OCI-LY3 (cell line): ENCODE data around the gene ZC3HAV1L.

Experiments used
- H2AFZ ChIP-seq: fragments of 200-600, 300-600 bp; shearing (Covaris generic); 2 replicates; pipeline ENCODE4 v1.6.0; 2014; ENCODE audit warnings: antibody characterized with exemption, low read depth, low read length
- H3K27ac ChIP-seq: fragments of 200-600, 300-600 bp; sonication (generic); 2 replicates; pipeline ENCODE4 v1.5.1; 2014; ENCODE audit warnings: mild to moderate bottlenecking, low read length, moderate library complexity, mixed read lengths
- H3K27me3 ChIP-seq: fragments of 200-600, 300-600 bp; sonication (generic); 2 replicates; pipeline ENCODE4 v1.6.1; 2014; ENCODE audit warnings: low read depth, low read length, mixed read lengths
- H3K36me3 ChIP-seq: fragments of 200-600, 300-600 bp; sonication (generic); replicated peaks from 2 replicates; pipeline ENCODE3; 2014; ENCODE audit warnings: low read depth, low read length, mixed read lengths
- H3K4me1 ChIP-seq: fragments of 300-600, 200-600 bp; sonication (generic); 2 replicates; pipeline ENCODE4 v1.6.1; 2014; ENCODE audit warnings: low read length, mixed read lengths
- H3K4me2 ChIP-seq: fragments of 200-600, 300-600 bp; sonication (generic); 2 replicates; pipeline ENCODE4 v1.6.1; 2014; ENCODE audit warnings: low read length, mixed read lengths
- H3K4me3 ChIP-seq: fragments of 300-600, 200-600 bp; sonication (generic); 2 replicates; pipeline ENCODE4 v1.5.1; 2014; ENCODE audit warnings: antibody characterized with exemption, mild to moderate bottlenecking, low read length, moderate library complexity
- H3K79me2 ChIP-seq: fragments of 300-600, 200-600 bp; shearing (Covaris generic); 2 replicates; pipeline ENCODE4 v1.6.1; 2014; ENCODE audit warnings: mild to moderate bottlenecking, low read length, mixed read lengths
- H3K9ac ChIP-seq: fragments of 300-600, 200-600 bp; shearing (Covaris generic); 2 replicates; pipeline ENCODE4 v1.6.0; 2014; ENCODE audit warnings: mild to moderate bottlenecking, low read length, moderate library complexity
- H3K9me3 ChIP-seq: fragments of 200-600, 300-600 bp; shearing (Covaris generic); 2 replicates; pipeline ENCODE4 v1.6.1; 2014; ENCODE audit warnings: low read length, mixed read lengths; ENCODE audit not compliant: insufficient read depth
- H4K20me1 ChIP-seq: fragments of 200-600, 300-600 bp; sonication (generic); 2 replicates; pipeline ENCODE4 v1.6.1; 2016; ENCODE audit warnings: low read length, mixed read lengths; ENCODE audit not compliant: insufficient read depth
- CTCF ChIP-seq: fragments of 200-600, 300-600 bp; sonication (generic); IDR thresholded peaks from 2 replicates; pipeline ENCODE4 v1.5.1; 2014; ENCODE audit warnings: antibody characterized with exemption, low read length, low read depth
- EZH2phosphoT487 ChIP-seq: fragments of 200-600 bp; shearing (Covaris generic); IDR thresholded peaks from 2 replicates; pipeline ENCODE4 v1.6.1; 2018; ENCODE audit warnings: antibody characterized with exemption, mixed run types, low read depth

The ZC3HAV1L gene

GRCh38 chr7:138981332-138982203 lies 54.3 kb downstream of the ZC3HAV1L start, which contains the start of gene KIAA1549:
KIAA1549 (minus strand) TSS chr7:138981389; CDS start chr7:138981269, 120 bp downstream.
- Histone ChIP-seq H3K79me2 (peaks cover 6% of the 10 kb centered on the region; the same call in 1 of the 2 replicates), H3K36me3 (no peaks in the 10 kb centered on the region), H3K4me1 (peaks cover 9% of the 10 kb centered on the region), H3K27ac (no peak within 1 kb of the TSS), H3K9me3 (no peaks in the 10 kb centered on the region), H4K20me1 (no peaks in the 10 kb centered on the region), H3K27me3 (peaks cover 5% of the 10 kb centered on the region; the same call in 1 of the 2 replicates), H3K4me2 (peak within 1 kb of the TSS; percentile 95), H3K4me3 (peak within 1 kb of the TSS; percentile 97), H3K9ac (peak within 1 kb of the TSS; percentile 88), H2AFZ (peak within 1 kb of the TSS; percentile 99)
- no peak for TF ChIP-seq EZH2phosphoT487
- no peak for TF ChIP-seq CTCF

- Histone ChIP-seq H3K9me3 (no peaks in the 10 kb centered on the region), H3K4me1 (peaks cover 9% of the 10 kb centered on the region), H2AFZ (peak overlapping the region; percentile 86; the same call in 1 of the 2 replicates), H4K20me1 (no peaks in the 10 kb centered on the region), H3K79me2 (peaks cover 6% of the 10 kb centered on the region; the same call in 1 of the 2 replicates), H3K4me2 (peak overlapping the region; percentile 95), H3K27me3 (peaks cover 5% of the 10 kb centered on the region; the same call in 1 of the 2 replicates), H3K36me3 (no peaks in the 10 kb centered on the region), H3K4me3 (peak overlapping the region; percentile 97), H3K9ac (peak overlapping the region; percentile 88), H3K27ac (no peak overlapping the region)
- no peak for TF ChIP-seq CTCF
- no peak for TF ChIP-seq EZH2phosphoT487
Observed at GRCh38 chr7:138980563-138981291, 55.1 kb downstream of the ZC3HAV1L start.

- Histone ChIP-seq H2AFZ (peak overlapping the region; percentile 86; the same call in 1 of the 2 replicates), H3K27ac (no peak overlapping the region)
Observed at GRCh38 chr7:138979988-138980562, 55.8 kb downstream of the ZC3HAV1L start.

More at GRCh38 chr7:138979988-138980562, 55.8 kb downstream of the ZC3HAV1L start:
- Histone ChIP-seq H3K27me3 (peaks cover 5% of the 10 kb centered on the region; the same call in 1 of the 2 replicates), H3K79me2 (peaks cover 6% of the 10 kb centered on the region; the same call in 1 of the 2 replicates), H3K9me3 (no peaks in the 10 kb centered on the region), H3K4me1 (peaks cover 9% of the 10 kb centered on the region), H4K20me1 (peaks cover under 1% of the 10 kb centered on the region; the same call in 1 of the 2 replicates), H3K4me2 (peak overlapping the region; percentile 95), H3K9ac (peak overlapping the region; percentile 88), H3K36me3 (no peaks in the 10 kb centered on the region), H3K4me3 (peak overlapping the region; percentile 97)
- TF ChIP-seq EZH2phosphoT487 (no peak), CTCF (no peak)
